HepG2 (cell line): Measurements from ENCODE around the gene RYR2. TPM values are rescaled to one million over a fixed set of nuclear protein-coding genes. Genes with fewer than 3 reads are reported as not detected.

ENCODE experiments used
- ATAC-seq: fragments of 200-7000 bp; cut with Tn5 transposase; 3 replicates; pipeline ENCODE4 v1.9.1; 2020; ENCODE audit warnings: mild to moderate bottlenecking, moderate library complexity
- BruUV-seq: library from RNA; stranded (reverse); fragments of 400-500 nt; replicated peaks from 2 replicates; lab custom pipeline; 2021; lab: Mats Ljungman, UMichigan
- CTCF ChIA-PET: fragments of 300-600 bp; formaldehyde crosslinking; extraction: SDS; loops from one replicate; lab custom pipeline; 2021; ENCODE audit warnings: low total read pairs, inconsistent platforms, low intra/inter-chr PET ratio; lab: Yijun Ruan, JAX
- POLR2A ChIA-PET: fragments of 350-600 bp; sonication (Branson Sonifier 250); formaldehyde crosslinking; loops from one replicate; lab custom pipeline; 2020; ENCODE audit warnings: antibody characterized with exemption, inconsistent platforms; lab: Yijun Ruan, JAX
- DNase-seq: peaks from one replicate; pipeline ENCODE4 v3.0.0-alpha.2; 2015; ENCODE audit warnings: low spot score
- FAIRE-seq: peaks from 3 replicates; lab custom pipeline; 2011; peaks lifted over from hg19 to GRCh38; lab: Jason Lieb, UNC
- H2AFZ ChIP-seq: one replicate; pipeline ENCODE4 v1.6.1; 2011; ENCODE audit warnings: low read length, inconsistent platforms
- H3K27ac ChIP-seq: fragments of 300-600 bp; 3 replicates; pipeline ENCODE4 v1.8.0; 2011; ENCODE audit warnings: mixed run types, mild to moderate bottlenecking, mixed read lengths, low read length, inconsistent platforms; ENCODE audit not compliant: insufficient read depth; ENCODE audit errors: extremely low read length
- H3K27me3 ChIP-seq, 2 experiments: fragments of 200-600 bp in 1 of 2; 2 replicates in 1 of 2; 3 replicates in 1 of 2; pipeline versions ENCODE4 v1.6.0 to v1.8.0; 2011; ENCODE audit warnings: low read length in 2 of 2, mild to moderate bottlenecking in 2 of 2, moderate library complexity in 2 of 2, inconsistent platforms in 1 of 2; ENCODE audit not compliant: insufficient read depth in 2 of 2, control insufficient read depth in 1 of 2
- H3K36me3 ChIP-seq, 2 experiments: fragments of 200-600 bp in 1 of 2; replicated peaks in 1 of 2; 2 replicates in 1 of 2; 3 replicates in 1 of 2; pipeline versions ENCODE4 v1.5.1 to v1.8.0; 2011; ENCODE audit warnings: low read length in 2 of 2, inconsistent platforms in 1 of 2; ENCODE audit not compliant: insufficient read depth in 2 of 2, control insufficient read depth in 1 of 2
- H3K4me1 ChIP-seq: 2 replicates; pipeline ENCODE4 v1.5.1; 2012; ENCODE audit warnings: low read length, inconsistent platforms; ENCODE audit not compliant: insufficient read depth
- H3K4me2 ChIP-seq: 2 replicates; pipeline ENCODE4 v1.6.0; 2011; ENCODE audit warnings: low read depth, low read length, inconsistent platforms
- H3K4me3 ChIP-seq, 3 experiments: fragments of 200-600 bp in 1 of 3; sonication (generic), shearing (Covaris generic) in 1 of 3; replicated peaks in 1 of 3; 2 replicates each; pipeline ENCODE4 v1.5.1; 2011 to 2016; ENCODE audit warnings: low read length in 3 of 3, inconsistent platforms in 2 of 3, low read depth in 2 of 3, mild to moderate bottlenecking in 2 of 3, control low read depth in 1 of 3, mixed read lengths in 1 of 3; ENCODE audit not compliant: insufficient read depth in 1 of 3
- H3K79me2 ChIP-seq: one replicate; pipeline ENCODE4 v1.6.1; 2011; ENCODE audit warnings: low read length, inconsistent platforms; ENCODE audit not compliant: insufficient read depth
- H3K9ac ChIP-seq: 2 replicates; pipeline ENCODE4 v1.6.0; 2011; ENCODE audit warnings: mild to moderate bottlenecking, low read depth, low read length, inconsistent platforms; ENCODE audit not compliant: insufficient read depth
- H3K9me3 ChIP-seq: 2 replicates; pipeline ENCODE4 v1.5.1; 2012; ENCODE audit warnings: mild to moderate bottlenecking, low read length
- H4K20me1 ChIP-seq: 2 replicates; pipeline ENCODE4 v1.6.0; 2011; ENCODE audit warnings: inconsistent platforms, mild to moderate bottlenecking, low read length, moderate library complexity; ENCODE audit not compliant: insufficient read depth
- FOXC1 ChIP-seq: sonication (generic); formaldehyde crosslinking; IDR thresholded peaks from 2 replicates; pipeline ENCODE4 v1.8.0; 2022; ENCODE audit warnings: mild to moderate bottlenecking, missing genetic modification reagents, borderline replicate concordance
- GRHL1 ChIP-seq: sonication (generic); formaldehyde crosslinking; conservative IDR thresholded peaks from 2 replicates; pipeline ENCODE4 v1.8.0; 2022; ENCODE audit warnings: missing genetic modification reagents
- HNRNPL ChIP-seq: fragments of 200-400 bp; formaldehyde crosslinking; IDR thresholded peaks from 2 replicates; pipeline ENCODE4 v1.6.1; 2017; ENCODE audit warnings: mild to moderate bottlenecking, low read depth, low read length
- HOXA3 ChIP-seq: sonication (generic); formaldehyde crosslinking; IDR thresholded peaks from 2 replicates; pipeline ENCODE4 v1.5.0; 2020; ENCODE audit warnings: missing genetic modification reagents
- KLF16 ChIP-seq, 2 experiments: sonication (generic) in 1 of 2; formaldehyde crosslinking in 1 of 2; IDR thresholded peaks; 2 replicates each; pipeline versions ENCODE4 v1.6.1 to v1.8.0; 2016 to 2023; ENCODE audit warnings: missing genetic modification reagents in 2 of 2, missing compliant biosample characterization in 1 of 2
- PAF1 ChIP-seq: IDR thresholded peaks from 2 replicates; pipeline ENCODE4 v1.6.1; 2016; ENCODE audit warnings: missing genetic modification reagents, missing compliant biosample characterization
- RAD21 ChIP-seq: fragments of 450-650 bp; formaldehyde crosslinking; IDR thresholded peaks from 2 replicates; pipeline ENCODE4 v1.5.0; 2020; ENCODE audit warnings: mild to moderate bottlenecking
- SKI ChIP-seq: fragments of 450-650 bp; IDR thresholded peaks from one replicate; pipeline ENCODE4 v1.6.1; 2018; ENCODE audit warnings: mild to moderate bottlenecking; ENCODE audit not compliant: partially characterized antibody
- SMC3 ChIP-seq: IDR thresholded peaks from 2 replicates; pipeline ENCODE4 v1.6.1; 2011; ENCODE audit warnings: low read length, improper control_type of control experiment
- STAG1 ChIP-seq: sonication (generic); formaldehyde crosslinking; IDR thresholded peaks from 2 replicates; pipeline ENCODE4 v1.4.0; 2020; ENCODE audit warnings: missing genetic modification reagents
- WIZ ChIP-seq: sonication (generic); formaldehyde crosslinking; IDR thresholded peaks from 2 replicates; pipeline ENCODE4 v1.5.1; 2020; ENCODE audit warnings: mild to moderate bottlenecking, missing genetic modification reagents
- ZNF17 ChIP-seq: sonication (generic); formaldehyde crosslinking; IDR thresholded peaks from 2 replicates; pipeline ENCODE4 v1.5.0; 2020; ENCODE audit warnings: mild to moderate bottlenecking, missing genetic modification reagents
- ZNF569 ChIP-seq: sonication (generic); formaldehyde crosslinking; IDR thresholded peaks from 2 replicates; pipeline ENCODE4 v1.5.0; 2020; ENCODE audit warnings: mild to moderate bottlenecking, missing genetic modification reagents, moderate library complexity, borderline replicate concordance
- ZNF781 ChIP-seq: sonication (generic); formaldehyde crosslinking; IDR thresholded peaks from 2 replicates; pipeline ENCODE4 v1.5.1; 2020; ENCODE audit warnings: borderline replicate concordance, mild to moderate bottlenecking, missing genetic modification reagents; ENCODE audit errors: not compliant biosample characterization
- ZNF839 ChIP-seq: sonication (generic); formaldehyde crosslinking; IDR thresholded peaks from 2 replicates; pipeline ENCODE4 v1.4.0; 2020; ENCODE audit warnings: missing genetic modification reagents, mild to moderate bottlenecking, borderline replicate concordance
- ZSCAN31 ChIP-seq: sonication (generic); formaldehyde crosslinking; IDR thresholded peaks from 2 replicates; pipeline ENCODE4 v1.5.0; 2020; ENCODE audit warnings: low read depth, mild to moderate bottlenecking, missing genetic modification reagents
- WGBS: methylation state at CpG from one replicate; pipeline ENCODE4 v1.1.6; 2017; ENCODE audit warnings: low lambda C conversion rate; 5-methylcytosine and 5-hydroxymethylcytosine counted together
- in situ Hi-C: cut with HindIII; loops from 2 replicates; pipeline ENCODE4 v1.10.0; 2017; ENCODE audit warnings: low pct_unique_long_range_greater_than_20kb; ENCODE audit not compliant: extremely low pct_ligation_motif_present
- intact Hi-C: fragments of 100-400 bp; cut with micrococcal nuclease; formaldehyde crosslinking; loops from one replicate; pipeline ENCODE4 v1.10.0; 2022; ENCODE audit not compliant: unreplicated experiment
- polyA plus RNA-seq, 8 experiments: library from polyadenylated mRNA; depleted of rRNA in 3 of 8; stranded (reverse) in 7 of 8; unstranded in 1 of 8; fragments of >200 nt; fragmentation: Illumina TruSeq in 4 of 8; extraction: Trizol in 4 of 8; gene quantifications; 2 replicates each; pipeline versions ENCODE4 v1.2.1 to v1.2.3, GENCODE V29; 2011 to 2016; ENCODE audit warnings: low read depth in 4 of 8, missing spikeins in 1 of 8, mixed read lengths in 1 of 8; ENCODE audit not compliant: insufficient read depth in 1 of 8
- total RNA-seq, 5 experiments: library from RNA; depleted of rRNA; stranded (reverse); fragments of >200 nt; fragmentation: Illumina TruSeq; extraction: Trizol; gene quantifications; 2 replicates each; pipeline ENCODE4 v1.2.3, GENCODE V29; 2016; ENCODE audit warnings: low read depth in 1 of 5
- TF ChIP-seq, protein P1 (sequence below): sonication (generic); formaldehyde crosslinking; IDR thresholded peaks from 2 replicates; pipeline ENCODE4 v1.5.0; 2020; ENCODE audit warnings: mild to moderate bottlenecking, missing genetic modification reagents, moderate library complexity
- TF ChIP-seq, protein P2 (sequence below): sonication (generic); formaldehyde crosslinking; IDR thresholded peaks from 2 replicates; pipeline ENCODE4 v1.5.0; 2020; ENCODE audit warnings: missing genetic modification reagents
- TF ChIP-seq, protein P3 (sequence below): sonication (generic); formaldehyde crosslinking; IDR thresholded peaks from 2 replicates; pipeline ENCODE4 v1.4.0; 2020; ENCODE audit warnings: missing genetic modification reagents

RYR2 gene
- total and polyA plus RNA-seq, 2 of the 13 experiments (the other 11 are each of a cell fraction or from before 2014, with no cell fraction given) = not detected

GRCh38 chr1:237386362-237387143, 344.6 kb downstream of the RYR2 start:
- Histone ChIP-seq H4K20me1 (no peaks in the 10 kb centered on the region), H3K27me3 (peaks cover 0 to 2% of the 10 kb centered on the region in 2 experiments; a peak in 1 of 5 replicates), H3K9me3 (no peaks in the 10 kb centered on the region), H3K4me1 (no peaks in the 10 kb centered on the region)
- in situ Hi-C loops = loop anchor here (10.0 to 25.0 kb wide), 3 partner anchors 632 to 1274 kb away; partner anchors contain the start of gene HEATR1
- FAIRE-seq (no peak), ATAC-seq (peak; percentile 30; the same call in 1 of the 3 replicates)
- POLR2A ChIA-PET = no interaction called here
- 6% methylated on average over 8 of the region's 8 CpGs for WGBS
- peak; percentile 35; the same call in 1 of the 2 replicates for TF ChIP-seq RAD21 (CRISPR knock-in tag)
- TF ChIP-seq WIZ (CRISPR knock-in tag) = no peak
- TF ChIP-seq SMC3 = peak; percentile 29; the same call in 1 of the 2 replicates
- no peak for TF ChIP-seq FOXC1 (CRISPR knock-in tag)
- no peak for TF ChIP-seq ZNF839 (CRISPR knock-in tag)
- no peak for TF ChIP-seq KLF16 (CRISPR knock-in tag; IDR thresholded peaks at IDR 0.05)
- TF ChIP-seq, protein P1, sequence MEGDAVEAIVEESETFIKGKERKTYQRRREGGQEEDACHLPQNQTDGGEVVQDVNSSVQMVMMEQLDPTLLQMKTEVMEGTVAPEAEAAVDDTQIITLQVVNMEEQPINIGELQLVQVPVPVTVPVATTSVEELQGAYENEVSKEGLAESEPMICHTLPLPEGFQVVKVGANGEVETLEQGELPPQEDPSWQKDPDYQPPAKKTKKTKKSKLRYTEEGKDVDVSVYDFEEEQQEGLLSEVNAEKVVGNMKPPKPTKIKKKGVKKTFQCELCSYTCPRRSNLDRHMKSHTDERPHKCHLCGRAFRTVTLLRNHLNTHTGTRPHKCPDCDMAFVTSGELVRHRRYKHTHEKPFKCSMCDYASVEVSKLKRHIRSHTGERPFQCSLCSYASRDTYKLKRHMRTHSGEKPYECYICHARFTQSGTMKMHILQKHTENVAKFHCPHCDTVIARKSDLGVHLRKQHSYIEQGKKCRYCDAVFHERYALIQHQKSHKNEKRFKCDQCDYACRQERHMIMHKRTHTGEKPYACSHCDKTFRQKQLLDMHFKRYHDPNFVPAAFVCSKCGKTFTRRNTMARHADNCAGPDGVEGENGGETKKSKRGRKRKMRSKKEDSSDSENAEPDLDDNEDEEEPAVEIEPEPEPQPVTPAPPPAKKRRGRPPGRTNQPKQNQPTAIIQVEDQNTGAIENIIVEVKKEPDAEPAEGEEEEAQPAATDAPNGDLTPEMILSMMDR = peak; percentile 62
- no peak for TF ChIP-seq ZNF781 (CRISPR knock-in tag)
- peak; percentile 80 for TF ChIP-seq STAG1 (CRISPR knock-in tag)
- TF ChIP-seq PAF1 = no peak
- no peak for TF ChIP-seq ZNF17 (CRISPR knock-in tag)
- no peak for TF ChIP-seq SKI
- no peak for TF ChIP-seq ZNF569 (CRISPR knock-in tag)
- TF ChIP-seq, protein P2, sequence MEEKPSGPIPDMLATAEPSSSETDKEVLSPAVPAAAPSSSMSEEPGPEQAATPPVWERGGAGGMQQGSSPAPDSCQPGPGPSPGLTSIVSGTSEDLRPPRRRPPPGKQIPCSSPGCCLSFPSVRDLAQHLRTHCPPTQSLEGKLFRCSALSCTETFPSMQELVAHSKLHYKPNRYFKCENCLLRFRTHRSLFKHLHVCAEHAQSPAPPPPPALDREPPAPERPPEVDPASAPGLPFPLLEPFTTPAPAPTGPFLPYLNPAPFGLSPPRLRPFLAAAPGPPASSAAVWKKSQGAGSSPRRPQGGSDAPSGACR (CRISPR knock-in tag) = no peak
- no peak for TF ChIP-seq GRHL1 (CRISPR knock-in tag)
- no peak for TF ChIP-seq HNRNPL
- TF ChIP-seq, protein P3, sequence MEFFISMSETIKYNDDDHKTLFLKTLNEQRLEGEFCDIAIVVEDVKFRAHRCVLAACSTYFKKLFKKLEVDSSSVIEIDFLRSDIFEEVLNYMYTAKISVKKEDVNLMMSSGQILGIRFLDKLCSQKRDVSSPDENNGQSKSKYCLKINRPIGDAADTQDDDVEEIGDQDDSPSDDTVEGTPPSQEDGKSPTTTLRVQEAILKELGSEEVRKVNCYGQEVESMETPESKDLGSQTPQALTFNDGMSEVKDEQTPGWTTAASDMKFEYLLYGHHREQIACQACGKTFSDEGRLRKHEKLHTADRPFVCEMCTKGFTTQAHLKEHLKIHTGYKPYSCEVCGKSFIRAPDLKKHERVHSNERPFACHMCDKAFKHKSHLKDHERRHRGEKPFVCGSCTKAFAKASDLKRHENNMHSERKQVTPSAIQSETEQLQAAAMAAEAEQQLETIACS (CRISPR knock-in tag) = no peak
- no peak for TF ChIP-seq HOXA3 (CRISPR knock-in tag)
- no peak for TF ChIP-seq ZSCAN31
- TF ChIP-seq, all 625 proteins: peak for 4
- H3K9ac ChIP-seq = no peak overlapping the region
- no peak overlapping the region for H3K4me3 ChIP-seq
- H3K4me2 ChIP-seq = no peak overlapping the region
- no peaks in the 10 kb centered on the region for H3K36me3 ChIP-seq
- intact Hi-C loops = loop anchor here (1.0 to 10.0 kb wide), 4 partner anchors 522 to 1279 kb away; no protein-coding TSS in a partner anchor
- H3K27ac ChIP-seq = no peak overlapping the region
- peak; percentile 17 for DNase-seq
- CTCF ChIA-PET = interaction anchor here (0.7 to 2.3 kb wide), 3 partner anchors 627 to 778 kb away, joined by 3 to 17 read pairs (median 6); no protein-coding TSS in a partner anchor
- no peak overlapping the region for H2AFZ ChIP-seq
- BruUV-seq = no TSS peak
- no peaks in the 10 kb centered on the region for H3K79me2 ChIP-seq
